ENCODE data around the gene XYLT1.

DNA sequence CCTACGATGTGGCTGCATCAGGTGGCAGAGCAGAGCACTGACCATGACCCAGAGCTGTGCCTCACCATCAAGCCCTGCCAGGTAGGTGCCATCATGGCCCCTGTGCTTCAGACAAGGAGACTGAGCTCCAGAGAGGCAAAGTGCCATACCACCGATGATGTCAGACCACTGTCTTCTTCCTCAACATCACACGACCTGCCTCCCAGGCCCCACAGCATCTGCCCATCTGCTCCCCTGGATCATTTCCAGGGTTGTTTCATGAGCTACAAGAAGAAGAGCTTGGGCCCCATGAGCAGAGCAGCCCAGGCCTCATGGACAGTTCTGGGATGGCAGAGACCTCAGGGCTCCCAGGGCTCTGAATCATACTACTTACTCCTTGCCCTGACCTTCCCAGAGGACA is 9.9 kb downstream of the XYLT1 start:
- TF ChIP-seq, protein P1, sequence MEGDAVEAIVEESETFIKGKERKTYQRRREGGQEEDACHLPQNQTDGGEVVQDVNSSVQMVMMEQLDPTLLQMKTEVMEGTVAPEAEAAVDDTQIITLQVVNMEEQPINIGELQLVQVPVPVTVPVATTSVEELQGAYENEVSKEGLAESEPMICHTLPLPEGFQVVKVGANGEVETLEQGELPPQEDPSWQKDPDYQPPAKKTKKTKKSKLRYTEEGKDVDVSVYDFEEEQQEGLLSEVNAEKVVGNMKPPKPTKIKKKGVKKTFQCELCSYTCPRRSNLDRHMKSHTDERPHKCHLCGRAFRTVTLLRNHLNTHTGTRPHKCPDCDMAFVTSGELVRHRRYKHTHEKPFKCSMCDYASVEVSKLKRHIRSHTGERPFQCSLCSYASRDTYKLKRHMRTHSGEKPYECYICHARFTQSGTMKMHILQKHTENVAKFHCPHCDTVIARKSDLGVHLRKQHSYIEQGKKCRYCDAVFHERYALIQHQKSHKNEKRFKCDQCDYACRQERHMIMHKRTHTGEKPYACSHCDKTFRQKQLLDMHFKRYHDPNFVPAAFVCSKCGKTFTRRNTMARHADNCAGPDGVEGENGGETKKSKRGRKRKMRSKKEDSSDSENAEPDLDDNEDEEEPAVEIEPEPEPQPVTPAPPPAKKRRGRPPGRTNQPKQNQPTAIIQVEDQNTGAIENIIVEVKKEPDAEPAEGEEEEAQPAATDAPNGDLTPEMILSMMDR (conservative IDR thresholded peaks at IDR 0.05; ENCODE audit: low read depth, low read length): no peak
- TF ChIP-seq EZH2 (IDR thresholded peaks at IDR 0.05; ENCODE audit: low read length, unreplicated experiment): no peak
